VCaP (cell line): ENCODE results near the gene HOXA6.

Experiments
- H3K27ac ChIP-seq: fragments of 450-650 bp; 2 replicates; pipeline ENCODE4 v1.5.1; 2017
- CTCF ChIP-seq: fragments of 450-650 bp; conservative IDR thresholded peaks from 2 replicates; pipeline ENCODE4 v1.5.1; 2017; ENCODE audit warnings: mild to moderate bottlenecking, moderate library complexity

HOXA6 gene

DNA sequence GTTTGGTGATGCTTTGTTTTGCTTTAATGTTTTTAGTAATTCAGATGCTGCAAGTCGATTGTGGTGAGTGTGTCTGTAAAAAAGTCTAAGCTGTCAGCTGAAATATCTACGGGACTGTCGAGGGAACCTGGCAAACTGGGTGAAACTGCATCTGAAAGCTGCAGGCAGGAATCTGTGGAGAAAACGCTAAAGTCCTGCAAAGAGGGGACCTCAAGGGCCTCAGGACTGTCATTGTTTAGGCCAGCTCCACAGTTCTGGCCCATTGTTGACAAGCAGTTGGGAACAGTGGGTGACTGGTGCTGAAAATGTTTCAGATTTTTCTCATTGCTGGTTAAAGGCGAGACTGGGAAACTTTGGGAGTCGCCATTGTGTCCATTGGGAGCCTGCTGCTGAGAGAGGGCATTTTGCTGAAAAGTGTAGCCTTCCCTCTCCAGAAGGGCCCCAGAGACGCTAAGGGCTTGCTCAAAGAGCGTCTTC, 46.8 kb downstream of the HOXA6 start:
- no peak overlapping the region for H3K27ac ChIP-seq
- no peak for TF ChIP-seq CTCF

DNA sequence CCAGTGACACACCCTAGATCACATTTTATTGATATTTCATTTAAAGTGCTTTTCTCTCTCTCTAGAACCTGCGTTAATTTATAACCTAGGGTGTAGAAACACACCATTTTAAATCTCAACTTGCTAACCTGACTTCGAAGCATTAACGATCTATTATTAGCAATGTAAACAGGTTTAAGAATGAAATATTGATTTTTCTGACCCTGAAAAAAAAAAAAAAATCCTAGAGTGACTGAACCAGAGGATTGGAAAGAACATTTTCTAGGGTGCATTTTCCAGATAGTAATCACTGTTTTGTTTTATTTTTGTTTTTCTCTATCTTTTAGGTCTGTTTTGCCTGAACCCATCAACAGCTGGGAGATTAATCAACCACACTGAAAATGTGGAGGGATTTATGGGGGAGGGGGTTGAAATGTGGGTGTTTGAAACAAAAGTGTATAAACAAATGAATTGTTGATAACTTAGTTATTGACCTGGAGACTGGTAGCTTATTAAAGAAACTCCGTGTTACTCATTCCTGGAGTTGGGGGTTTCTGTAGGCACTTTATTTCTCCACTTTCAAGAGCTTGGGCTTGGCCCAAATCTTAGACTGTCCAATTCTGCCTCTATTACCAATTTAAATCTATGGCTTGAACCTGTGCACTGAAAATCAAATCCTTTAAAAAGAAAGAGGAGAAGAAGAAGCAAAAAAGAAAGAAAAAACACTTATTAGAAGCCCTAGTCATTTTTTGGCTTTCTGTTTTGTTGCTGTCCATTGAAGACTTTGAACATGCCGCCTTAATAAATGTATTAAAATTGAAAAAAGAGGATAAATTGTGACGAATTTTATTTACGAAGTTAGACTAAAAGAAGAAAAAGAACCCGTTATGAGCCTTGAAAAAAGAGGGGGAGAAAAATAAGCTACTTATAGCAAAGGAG, 47.9 kb downstream of the HOXA6 start:
- no peak overlapping the region for H3K27ac ChIP-seq
- TF ChIP-seq CTCF = no peak

- no peak overlapping the region for H3K27ac ChIP-seq
- no peak for TF ChIP-seq CTCF
Measured at GRCh38 chr7:27098578-27099451, 48.8 kb downstream of the HOXA6 start.

- TF ChIP-seq CTCF = no peak
- H3K27ac ChIP-seq = peak overlapping the region; percentile 84
Measured at GRCh38 chr7:27097686-27098577, 49.6 kb downstream of the HOXA6 start.

- no peak for TF ChIP-seq CTCF
- peak overlapping the region; percentile 84 for H3K27ac ChIP-seq
Measured at GRCh38 chr7:27096768-27097514, 50.6 kb downstream of the HOXA6 start.

DNA sequence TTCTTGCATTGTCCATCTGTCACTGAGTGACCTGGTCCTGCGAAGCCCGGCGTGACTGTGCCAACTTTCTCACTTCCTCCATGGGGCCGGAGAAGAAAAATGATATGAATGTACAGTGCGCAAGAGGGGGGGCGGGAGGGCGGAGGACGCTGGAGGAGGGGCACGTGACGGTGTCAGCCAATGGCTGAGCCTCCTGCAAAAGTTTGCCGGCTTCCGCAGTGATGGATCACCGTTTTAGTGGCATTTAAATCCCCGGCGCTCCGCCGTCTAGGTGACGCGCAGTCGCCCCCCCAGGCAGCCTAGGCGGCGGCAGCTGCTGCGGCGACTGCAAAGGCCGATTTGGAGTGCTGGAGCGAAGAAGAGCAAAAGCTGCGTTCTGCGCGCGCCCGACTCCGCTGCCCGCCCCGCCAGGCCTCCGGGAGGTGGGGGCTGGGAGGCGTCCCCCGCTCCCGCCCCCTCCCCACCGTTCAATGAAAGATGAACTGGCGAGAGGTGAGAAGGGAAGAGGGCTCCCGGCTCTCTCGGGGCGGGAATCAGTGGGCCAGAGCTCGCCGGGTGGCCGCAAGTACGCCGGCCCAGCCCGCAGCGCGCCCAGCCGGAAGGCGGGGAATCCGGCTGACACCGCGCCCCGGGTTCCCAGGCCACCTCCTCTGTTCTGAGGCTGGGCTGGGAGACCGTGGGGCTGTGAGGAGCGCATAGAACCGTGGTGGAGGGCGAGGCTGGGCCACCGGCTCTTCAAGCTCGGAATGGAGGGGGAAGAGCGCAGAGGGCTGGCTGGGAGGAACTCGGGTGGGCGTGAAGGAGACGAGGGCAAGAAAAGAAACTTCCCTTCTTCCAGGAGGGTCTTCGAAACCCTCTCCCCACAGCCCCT, 51.4 kb downstream of the HOXA6 start, which contains the start of gene HOXA1:
HOXA1 (minus strand) TSS at position 104 of the 871 bp plus-strand sequence; CDS start at position 16, 88 bp downstream.
- peak within 1 kb of the TSS; percentile 84 for H3K27ac ChIP-seq
- TF ChIP-seq CTCF = no peak
